GM12878 (cell line): ENCODE measurements around the gene OR1L4. TPM values are rescaled to one million over a fixed set of nuclear protein-coding genes. Genes with fewer than 3 reads are reported as not detected.

Source experiments
- ATAC-seq: fragments of 200-7000 bp; cut with Tn5 transposase; 3 replicates; pipeline ENCODE4 v1.9.1; 2020; ENCODE audit warnings: mild to moderate bottlenecking, moderate library complexity
- BruUV-seq: library from RNA; stranded (reverse); fragments of 400-500 nt; replicated peaks from 2 replicates; lab custom pipeline; 2021; lab: Mats Ljungman, UMichigan
- CTCF ChIA-PET: fragments of 300-600 bp; sonication (Branson Sonifier 250); formaldehyde crosslinking; extraction: SDS; loops from one replicate; lab custom pipeline; 2021; ENCODE audit warnings: inconsistent platforms; lab: Yijun Ruan, JAX
- POLR2A ChIA-PET: fragments of 350-600 bp; formaldehyde crosslinking; extraction: SDS; loops from one replicate; lab custom pipeline; 2021; ENCODE audit warnings: inconsistent platforms; lab: Charles Lee
- RAD21 ChIA-PET: fragments of 300-600 bp; sonication (Branson Sonifier 250); formaldehyde crosslinking; loops from one replicate; lab custom pipeline; 2023; ENCODE audit warnings: antibody characterized with exemption; ENCODE audit not compliant: unreplicated experiment; lab: Charles Lee
- SMC1A ChIA-PET: fragments of 300-600 bp; sonication (Branson Sonifier 250); formaldehyde crosslinking; loops from one replicate; lab custom pipeline; 2023; ENCODE audit not compliant: unreplicated experiment, uncharacterized antibody; lab: Charles Lee
- DNase-seq: peaks from one replicate; pipeline ENCODE4 v3.0.0-alpha.2; 2011; ENCODE audit warnings: low read depth, low spot score
- FAIRE-seq: peaks from 3 replicates; lab custom pipeline; 2011; peaks lifted over from hg19 to GRCh38; lab: Jason Lieb, UNC
- H2AFZ ChIP-seq: 2 replicates; pipeline ENCODE4 v1.6.0; 2011; ENCODE audit warnings: low read depth, low read length, control low read depth; ENCODE audit not compliant: control insufficient read depth
- H3K27ac ChIP-seq: 2 replicates; pipeline ENCODE4 v1.5.1; 2011; ENCODE audit warnings: control low read depth; ENCODE audit not compliant: control insufficient read depth, insufficient read depth
- H3K27me3 ChIP-seq, 2 experiments: replicated peaks in 1 of 2; 2 replicates each; pipeline versions ENCODE4 v1.6.0 to v1.6.1; 2011; ENCODE audit warnings: low read length in 1 of 2; ENCODE audit not compliant: control insufficient read depth in 2 of 2, insufficient read depth in 2 of 2
- H3K36me3 ChIP-seq, 2 experiments: 2 replicates each; pipeline ENCODE4 v1.5.1; 2011; ENCODE audit warnings: low read length in 1 of 2; ENCODE audit not compliant: control insufficient read depth in 2 of 2, insufficient read depth in 2 of 2
- H3K4me1 ChIP-seq: 2 replicates; pipeline ENCODE4 v1.6.1; 2011; ENCODE audit warnings: mild to moderate bottlenecking, low read length, moderate library complexity, mixed read lengths; ENCODE audit not compliant: control insufficient read depth, insufficient read depth
- H3K4me2 ChIP-seq: 2 replicates; pipeline ENCODE4 v1.6.0; 2011; ENCODE audit warnings: control low read depth; ENCODE audit not compliant: control insufficient read depth, insufficient read depth
- H3K4me3 ChIP-seq: fragments of 200-600 bp; sonication (generic); 2 replicates; pipeline ENCODE4 v1.5.1; 2016
- H3K79me2 ChIP-seq: 2 replicates; pipeline ENCODE4 v1.6.0; 2011; ENCODE audit warnings: low read length; ENCODE audit not compliant: control insufficient read depth, insufficient read depth
- H3K9ac ChIP-seq: 2 replicates; pipeline ENCODE4 v1.8.0; 2011; ENCODE audit warnings: low read length, control low read depth, mixed read lengths; ENCODE audit not compliant: control insufficient read depth, insufficient read depth
- H3K9me3 ChIP-seq: replicated peaks from 3 replicates; pipeline ENCODE4 v1.5.1; 2011; ENCODE audit warnings: mild to moderate bottlenecking, low read length; ENCODE audit not compliant: control insufficient read depth, insufficient read depth
- H4K20me1 ChIP-seq: 2 replicates; pipeline ENCODE4 v1.6.0; 2011; ENCODE audit not compliant: control insufficient read depth, insufficient read depth
- BCL11A ChIP-seq: IDR thresholded peaks from 2 replicates; pipeline ENCODE4 v1.6.1; 2011; ENCODE audit warnings: low read depth, low read length
- CBX3 ChIP-seq: fragments of 200-600 bp; sonication (generic); IDR thresholded peaks from 2 replicates; pipeline ENCODE4 v1.6.1; 2016; ENCODE audit warnings: low read depth, borderline replicate concordance
- CEBPB ChIP-seq, 2 experiments: fragments of 150-350 bp in 1 of 2; IDR thresholded peaks; 2 replicates each; pipeline ENCODE4 v1.6.1; 2012 to 2014; ENCODE audit warnings: low read depth in 2 of 2, low read length in 2 of 2, borderline replicate concordance in 1 of 2, inconsistent platforms in 1 of 2
- CTCF ChIP-seq, 3 experiments: IDR thresholded peaks in 2 of 3; conservative IDR thresholded peaks in 1 of 3; 2 replicates each; pipeline ENCODE4 v1.5.1; 2011; ENCODE audit warnings: low read depth in 3 of 3, low read length in 3 of 3, mild to moderate bottlenecking in 3 of 3, control low read depth in 2 of 3, moderate library complexity in 2 of 3, inconsistent platforms in 1 of 3, mixed read lengths in 1 of 3; ENCODE audit not compliant: control insufficient read depth in 2 of 3, insufficient read depth in 1 of 3; ENCODE audit errors: extremely low read depth in 1 of 3
- LARP7 ChIP-seq: fragments of 450-650 bp; IDR thresholded peaks from 2 replicates; pipeline ENCODE4 v1.6.1; 2017; ENCODE audit warnings: mild to moderate bottlenecking
- MXI1 ChIP-seq: fragments of 150-350 bp; IDR thresholded peaks from 2 replicates; pipeline ENCODE4 v1.6.1; 2011; ENCODE audit warnings: low read depth, mild to moderate bottlenecking, inconsistent platforms, low read length, improper control_type of control experiment
- MYB ChIP-seq: fragments of 150-350 bp; IDR thresholded peaks from 2 replicates; pipeline ENCODE4 v1.6.1; 2014; ENCODE audit warnings: mild to moderate bottlenecking, low read depth, low read length, borderline replicate concordance
- NFIC ChIP-seq: IDR thresholded peaks from 2 replicates; pipeline ENCODE4 v1.6.1; 2012; ENCODE audit warnings: low read depth, mild to moderate bottlenecking, inconsistent platforms, low read length, moderate library complexity
- NFYA ChIP-seq: IDR thresholded peaks from 2 replicates; pipeline ENCODE4 v1.6.1; 2011; ENCODE audit warnings: low read depth, mild to moderate bottlenecking, low read length, improper control_type of control experiment, borderline replicate concordance
- PML ChIP-seq: IDR thresholded peaks from 2 replicates; pipeline ENCODE4 v1.6.1; 2012; ENCODE audit warnings: low read length, inconsistent platforms
- RAD21 ChIP-seq: IDR thresholded peaks from 2 replicates; pipeline ENCODE4 v1.6.1; 2011; ENCODE audit warnings: mild to moderate bottlenecking, low read depth, low read length, moderate library complexity; ENCODE audit not compliant: insufficient read depth
- RFX5 ChIP-seq: IDR thresholded peaks from 2 replicates; pipeline ENCODE4 v1.6.1; 2011; ENCODE audit warnings: low read depth, low read length, improper control_type of control experiment
- SIX5 ChIP-seq: IDR thresholded peaks from 2 replicates; pipeline ENCODE4 v1.6.1; 2011; ENCODE audit warnings: mild to moderate bottlenecking, low read depth, low read length, moderate library complexity; ENCODE audit not compliant: severe bottlenecking
- SREBF2 ChIP-seq: IDR thresholded peaks from 2 replicates; pipeline ENCODE4 v1.6.1; 2012; ENCODE audit warnings: mild to moderate bottlenecking, low read length
- SUZ12 ChIP-seq: fragments of 200-600 bp; sonication (generic); IDR thresholded peaks from one replicate; pipeline ENCODE4 v1.6.1; 2018; ENCODE audit warnings: antibody characterized with exemption, mild to moderate bottlenecking; ENCODE audit not compliant: unreplicated experiment
- TBL1XR1 ChIP-seq: IDR thresholded peaks from 2 replicates; pipeline ENCODE4 v1.6.1; 2012; ENCODE audit warnings: low read depth, low read length, improper control_type of control experiment
- TCF7 ChIP-seq: IDR thresholded peaks from 2 replicates; pipeline ENCODE4 v1.6.1; 2014; ENCODE audit warnings: antibody characterized with exemption, borderline replicate concordance
- WGBS: methylation state at CpG from one replicate; pipeline ENCODE4 v1.1.6; 2016; ENCODE audit warnings: low lambda C conversion rate; ENCODE audit not compliant: insufficient replicate concordance, insufficient coverage; ENCODE audit errors: missing lambda C conversion rate; 5-methylcytosine and 5-hydroxymethylcytosine counted together
- in situ Hi-C: fragments of 300-500 bp; cut with MboI; formaldehyde crosslinking; loops from 9 replicates; pipeline ENCODE4 v1.14.3; 2018; ENCODE audit warnings: mixed read lengths
- intact Hi-C: fragments of 100-400 bp; cut with micrococcal nuclease; formaldehyde crosslinking; loops from one replicate; pipeline ENCODE4 v1.14.2; 2022; ENCODE audit not compliant: unreplicated experiment
- polyA plus RNA-seq, 11 experiments: library from polyadenylated mRNA; depleted of rRNA in 4 of 11; unstranded in 6 of 11; stranded (reverse) in 5 of 11; fragments of >200 nt; fragmentation: Nextera tagmentation in 4 of 11; fragmentation: Illumina TruSeq in 1 of 11; extraction: Ambion mirVana in 4 of 11; extraction: Trizol in 1 of 11; gene quantifications; 1 replicate in 1 of 11; 2 replicates in 10 of 11; pipeline versions ENCODE4 v1.2.1 to v1.2.3, GENCODE V29; 2011 to 2016; ENCODE audit warnings: inconsistent platforms in 2 of 11, missing spikeins in 2 of 11, low read depth in 1 of 11
- total RNA-seq, 4 experiments: library from RNA; depleted of rRNA in 3 of 4; stranded (reverse); fragments of >200 nt in 3 of 4; fragmentation: Illumina TruSeq in 1 of 4; extraction: Trizol in 1 of 4; gene quantifications; 2 replicates each; pipeline versions ENCODE4 v1.2.1 to v1.2.3, GENCODE V29; 2013 to 2021
- TF ChIP-seq, protein P1 (sequence below): IDR thresholded peaks from 2 replicates; pipeline ENCODE4 v1.6.1; 2011; ENCODE audit warnings: borderline replicate concordance, low read depth, mild to moderate bottlenecking, moderate library complexity, mixed read lengths, low read length; ENCODE audit not compliant: insufficient read depth; ENCODE audit errors: extremely low read length
- TF ChIP-seq, protein P2 (sequence below): fragments of 450-650 bp; IDR thresholded peaks from 2 replicates; pipeline ENCODE4 v1.6.1; 2016; ENCODE audit warnings: mild to moderate bottlenecking
- TF ChIP-seq, protein P3 (sequence below): IDR thresholded peaks from 2 replicates; pipeline ENCODE4 v1.6.1; 2012; ENCODE audit warnings: low read depth, low read length, improper control_type of control experiment

The OR1L4 gene
- total and polyA plus RNA-seq, 10 of the 15 experiments (the other 5 are each of a cell fraction or from before 2014, with no cell fraction given), result not detected

DNA sequence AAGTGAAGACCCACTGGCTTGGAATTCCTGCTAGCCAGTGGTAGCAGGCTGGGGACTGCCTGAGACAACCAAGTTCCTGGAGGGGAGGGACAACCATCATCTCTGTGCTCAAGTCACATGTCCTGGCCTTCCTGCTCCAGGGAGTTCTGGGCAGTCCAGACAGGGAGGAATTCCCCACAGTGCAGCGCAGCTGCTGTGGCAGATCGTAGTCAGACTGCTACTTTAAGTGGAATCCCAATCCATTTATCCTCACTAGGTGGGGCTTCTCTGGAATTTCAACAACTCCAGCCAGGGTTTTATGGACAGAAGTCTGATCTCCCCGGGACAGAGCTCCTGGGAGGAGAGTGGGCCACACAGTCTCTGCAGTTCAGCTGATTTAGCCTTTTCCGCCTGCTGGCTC is 44.0 kb downstream of the OR1L4 start:
- no peak overlapping the region for H3K4me2 ChIP-seq
- DNase-seq, result no peak
- no peak for ATAC-seq
- WGBS, result 17% methylated on average over 3 of the region's 4 CpGs
- H3K27me3 ChIP-seq, result no peaks in the 10 kb centered on the region
- no peaks in the 10 kb centered on the region for H4K20me1 ChIP-seq
- TF ChIP-seq BCL11A, result no peak
- TF ChIP-seq TCF7, result no peak
- no peak for TF ChIP-seq NFIC
- no peak for TF ChIP-seq CEBPB (IDR thresholded peaks at IDR 0.05; ENCODE audit: borderline replicate concordance in 1 of 2, low read depth in 2 of 2, low read length in 2 of 2)
- no peak for TF ChIP-seq MXI1
- no peak for TF ChIP-seq PML
- TF ChIP-seq LARP7, result no peak
- TF ChIP-seq MYB, result no peak
- TF ChIP-seq SIX5, result no peak
- no peak for TF ChIP-seq SREBF2
- TF ChIP-seq RAD21, result no peak
- TF ChIP-seq, protein P1, sequence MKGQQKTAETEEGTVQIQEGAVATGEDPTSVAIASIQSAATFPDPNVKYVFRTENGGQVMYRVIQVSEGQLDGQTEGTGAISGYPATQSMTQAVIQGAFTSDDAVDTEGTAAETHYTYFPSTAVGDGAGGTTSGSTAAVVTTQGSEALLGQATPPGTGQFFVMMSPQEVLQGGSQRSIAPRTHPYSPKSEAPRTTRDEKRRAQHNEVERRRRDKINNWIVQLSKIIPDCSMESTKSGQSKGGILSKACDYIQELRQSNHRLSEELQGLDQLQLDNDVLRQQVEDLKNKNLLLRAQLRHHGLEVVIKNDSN, result no peak
- no peak for TF ChIP-seq CTCF (IDR thresholded peaks at IDR 0.05 in 2 of 3, conservative IDR thresholded peaks at IDR 0.05 in 1 of 3; ENCODE audit: control insufficient read depth in 2 of 3, extremely low read depth in 1 of 3, insufficient read depth in 1 of 3, low read depth in 3 of 3, low read length in 3 of 3)
- TF ChIP-seq RFX5, result no peak
- no peak for TF ChIP-seq CBX3
- TF ChIP-seq TBL1XR1, result no peak
- no peak for TF ChIP-seq NFYA
- TF ChIP-seq, protein P2, sequence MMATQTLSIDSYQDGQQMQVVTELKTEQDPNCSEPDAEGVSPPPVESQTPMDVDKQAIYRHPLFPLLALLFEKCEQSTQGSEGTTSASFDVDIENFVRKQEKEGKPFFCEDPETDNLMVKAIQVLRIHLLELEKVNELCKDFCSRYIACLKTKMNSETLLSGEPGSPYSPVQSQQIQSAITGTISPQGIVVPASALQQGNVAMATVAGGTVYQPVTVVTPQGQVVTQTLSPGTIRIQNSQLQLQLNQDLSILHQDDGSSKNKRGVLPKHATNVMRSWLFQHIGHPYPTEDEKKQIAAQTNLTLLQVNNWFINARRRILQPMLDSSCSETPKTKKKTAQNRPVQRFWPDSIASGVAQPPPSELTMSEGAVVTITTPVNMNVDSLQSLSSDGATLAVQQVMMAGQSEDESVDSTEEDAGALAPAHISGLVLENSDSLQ, result no peak
- no peak for TF ChIP-seq SUZ12
- TF ChIP-seq, protein P3, sequence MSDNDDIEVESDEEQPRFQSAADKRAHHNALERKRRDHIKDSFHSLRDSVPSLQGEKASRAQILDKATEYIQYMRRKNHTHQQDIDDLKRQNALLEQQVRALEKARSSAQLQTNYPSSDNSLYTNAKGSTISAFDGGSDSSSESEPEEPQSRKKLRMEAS, result no peak
- RAD21 ChIA-PET, result no interaction called here
- SMC1A ChIA-PET, result no interaction called here
- no peak overlapping the region for H3K4me3 ChIP-seq
- H3K4me1 ChIP-seq, result no peaks in the 10 kb centered on the region
- H3K9me3 ChIP-seq, result no peaks in the 10 kb centered on the region; the same call in 2 of the 3 replicates
- in situ Hi-C loops, result no loop called here
- intact Hi-C loops, result no loop called here
- H2AFZ ChIP-seq, result no peak overlapping the region
- POLR2A ChIA-PET, result no interaction called here
- no peaks in the 10 kb centered on the region for H3K36me3 ChIP-seq
- no TSS peak for BruUV-seq
- FAIRE-seq, result no peak
- H3K9ac ChIP-seq, result no peak overlapping the region
- CTCF ChIA-PET, result no interaction called here
- H3K27ac ChIP-seq, result no peak overlapping the region
- no peaks in the 10 kb centered on the region for H3K79me2 ChIP-seq
